ENCODE data around the gene GP9. TPM values are rescaled to one million over a fixed set of nuclear protein-coding genes. Genes with fewer than 3 reads are reported as not detected.

GP9 gene
- total and polyA plus RNA-seq, 8 donors, result 0.14 TPM; not detected in 7

GRCh38 chr3:129101370-129102138 is 41.0 kb downstream of the GP9 start:
- no peak for TF ChIP-seq CTCF (IDR thresholded peaks at IDR 0.05)
- WGBS, 2 donors, result 80 to 84% methylated on average over 12 of the region's 12 CpGs
- no peak overlapping the region for H3K4me3 ChIP-seq
- intact Hi-C loops (cut with DNase I), result no loop called here
- peak in 1 of 6 donors; percentile 6 for DNase-seq
- H3K27me3 ChIP-seq, result no peaks in the 10 kb centered on the region
- H3K27ac ChIP-seq, result no peak overlapping the region
- no peak for FAIRE-seq
- no peaks in the 10 kb centered on the region for H3K9me3 ChIP-seq
- no peaks in the 10 kb centered on the region for H3K36me3 ChIP-seq
- ATAC-seq, result no peak
- no peaks in the 10 kb centered on the region for H3K4me1 ChIP-seq

GRCh38 chr3:129103296-129103695 is 42.7 kb downstream of the GP9 start:
- ATAC-seq, result no peak
- intact Hi-C loops (cut with DNase I), result no loop called here
- no peak overlapping the region for H3K27ac ChIP-seq
- H3K9me3 ChIP-seq, result no peaks in the 10 kb centered on the region
- H3K27me3 ChIP-seq, result no peaks in the 10 kb centered on the region
- DNase-seq, result no peak
- no peak for FAIRE-seq
- H3K4me1 ChIP-seq, result no peaks in the 10 kb centered on the region
- H3K36me3 ChIP-seq, result no peaks in the 10 kb centered on the region
- 84 to 93% methylated on average over 7 of the region's 7 CpGs for WGBS, 2 donors
- no peak overlapping the region for H3K4me3 ChIP-seq
- TF ChIP-seq CTCF (IDR thresholded peaks at IDR 0.05), result no peak

GRCh38 chr3:129104051-129104450 is 43.5 kb downstream of the GP9 start:
- Histone ChIP-seq H3K27ac (no peak overlapping the region), H3K9me3 (no peaks in the 10 kb centered on the region), H3K4me3 (no peak overlapping the region), H3K36me3 (no peaks in the 10 kb centered on the region), H3K4me1 (no peaks in the 10 kb centered on the region), H3K27me3 (no peaks in the 10 kb centered on the region)
- ATAC-seq (no peak), FAIRE-seq (no peak), DNase-seq (no peak)
- WGBS, 2 donors, result 93 to 94% methylated on average over 6 of the region's 6 CpGs
- TF ChIP-seq CTCF (IDR thresholded peaks at IDR 0.05), result no peak
- intact Hi-C loops (cut with DNase I), result no loop called here

- ATAC-seq (no peak), FAIRE-seq (no peak), DNase-seq (no peak)
- intact Hi-C loops (cut with DNase I), result no loop called here
- no peaks in the 10 kb centered on the region for H3K27me3 ChIP-seq
- H3K36me3 ChIP-seq, result no peaks in the 10 kb centered on the region
- no peaks in the 10 kb centered on the region for H3K4me1 ChIP-seq
- no peak overlapping the region for H3K4me3 ChIP-seq
- H3K27ac ChIP-seq, result no peak overlapping the region
- no peak for TF ChIP-seq CTCF (IDR thresholded peaks at IDR 0.05)
- 72 to 81% methylated on average over 6 of the region's 6 CpGs for WGBS, 2 donors
- H3K9me3 ChIP-seq, result no peaks in the 10 kb centered on the region
These were observed 44.0 kb downstream of the GP9 start for GRCh38 chr3:129104498-129105079.

GRCh38 chr3:129105862-129106261 is 45.3 kb downstream of the GP9 start:
- Histone ChIP-seq H3K4me3 (no peak overlapping the region), H3K27me3 (no peaks in the 10 kb centered on the region), H3K4me1 (no peaks in the 10 kb centered on the region), H3K36me3 (no peaks in the 10 kb centered on the region), H3K9me3 (no peaks in the 10 kb centered on the region), H3K27ac (no peak overlapping the region)
- DNase-seq (no peak), FAIRE-seq (no peak), ATAC-seq (no peak)
- intact Hi-C loops (cut with DNase I), result no loop called here
- 79 to 81% methylated on average over 4 of the region's 4 CpGs for WGBS, 2 donors
- no peak for TF ChIP-seq CTCF (IDR thresholded peaks at IDR 0.05)
